GF-D8 (cell line): ENCODE data around the gene MYH9.
"Not testable (repeated sequence)": the region's sequence is repeated elsewhere in the genome, so short reads cannot be mapped to it uniquely, and the experiment has no call there.

Experiments
- DNase-seq: peaks from one replicate; lab custom pipeline; 2025; lab: John Stamatoyannopoulos, UW

MYH9 gene

DNA sequence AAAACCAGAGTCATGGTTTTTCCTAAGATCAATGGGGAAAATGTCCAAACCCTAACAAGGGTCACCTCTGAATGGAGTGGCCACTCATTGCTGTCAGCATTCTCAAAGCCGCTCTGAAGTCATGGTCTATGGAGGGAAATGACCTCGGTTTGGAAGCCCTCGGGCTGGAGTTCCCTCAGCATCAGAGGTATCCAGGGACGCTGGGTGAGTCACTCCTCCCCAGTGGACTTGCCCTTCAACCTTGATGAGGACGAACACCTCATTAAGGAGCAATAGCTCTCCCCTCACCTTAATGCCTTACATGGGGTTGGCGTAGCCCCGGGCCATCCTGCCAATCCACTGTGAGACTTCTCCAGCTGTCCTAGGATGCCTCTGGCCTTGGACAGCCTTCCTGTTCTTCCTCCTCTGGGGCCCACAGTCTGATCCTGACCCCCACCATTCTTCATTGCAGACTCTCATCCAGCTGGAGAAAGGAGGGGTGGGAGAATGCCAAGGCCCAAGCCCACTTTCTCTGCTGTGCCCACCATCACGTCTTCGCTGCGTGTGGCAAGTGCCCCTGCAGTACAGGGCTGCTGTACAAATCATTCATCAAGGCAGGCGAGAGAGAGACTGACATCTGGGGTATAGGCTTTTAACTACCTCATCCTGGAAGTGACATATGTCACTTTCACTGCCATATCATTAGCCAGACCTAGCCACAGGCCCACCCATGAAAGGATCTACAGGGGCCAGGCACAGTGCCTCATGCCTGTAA is 25.4 kb upstream of the MYH9 start:
- DNase-seq = no peak

DNA sequence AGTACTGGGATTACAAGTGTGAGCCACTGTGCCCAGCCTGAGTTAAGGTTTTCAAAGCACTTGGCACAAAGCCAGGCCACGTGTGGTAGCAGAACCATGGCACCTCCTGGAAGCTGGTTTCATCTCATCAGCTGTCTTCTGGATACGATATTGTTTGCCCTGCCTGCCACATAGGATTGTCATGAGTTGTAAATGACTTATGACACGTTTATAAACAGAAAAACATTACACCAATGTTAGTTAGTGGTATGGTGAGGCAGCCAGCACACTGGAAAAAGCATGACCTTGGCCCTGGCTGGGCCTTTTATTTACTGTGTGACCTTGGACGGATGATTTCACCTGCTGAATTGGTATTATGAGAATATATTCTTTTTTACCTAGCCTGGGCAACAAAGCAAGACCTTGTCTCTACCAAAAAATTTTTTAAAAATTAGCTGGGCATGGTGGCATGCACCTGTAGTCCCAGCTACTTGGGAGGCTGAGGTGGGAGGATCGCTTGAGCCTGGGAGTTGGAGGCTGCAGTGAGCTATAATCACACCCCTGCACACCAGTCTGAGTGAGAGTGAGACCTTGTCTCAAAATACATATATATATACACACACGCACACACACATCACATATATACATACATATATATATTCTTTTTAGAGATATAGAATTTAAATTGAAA is 24.0 kb upstream of the MYH9 start:
- DNase-seq = no peak

DNA sequence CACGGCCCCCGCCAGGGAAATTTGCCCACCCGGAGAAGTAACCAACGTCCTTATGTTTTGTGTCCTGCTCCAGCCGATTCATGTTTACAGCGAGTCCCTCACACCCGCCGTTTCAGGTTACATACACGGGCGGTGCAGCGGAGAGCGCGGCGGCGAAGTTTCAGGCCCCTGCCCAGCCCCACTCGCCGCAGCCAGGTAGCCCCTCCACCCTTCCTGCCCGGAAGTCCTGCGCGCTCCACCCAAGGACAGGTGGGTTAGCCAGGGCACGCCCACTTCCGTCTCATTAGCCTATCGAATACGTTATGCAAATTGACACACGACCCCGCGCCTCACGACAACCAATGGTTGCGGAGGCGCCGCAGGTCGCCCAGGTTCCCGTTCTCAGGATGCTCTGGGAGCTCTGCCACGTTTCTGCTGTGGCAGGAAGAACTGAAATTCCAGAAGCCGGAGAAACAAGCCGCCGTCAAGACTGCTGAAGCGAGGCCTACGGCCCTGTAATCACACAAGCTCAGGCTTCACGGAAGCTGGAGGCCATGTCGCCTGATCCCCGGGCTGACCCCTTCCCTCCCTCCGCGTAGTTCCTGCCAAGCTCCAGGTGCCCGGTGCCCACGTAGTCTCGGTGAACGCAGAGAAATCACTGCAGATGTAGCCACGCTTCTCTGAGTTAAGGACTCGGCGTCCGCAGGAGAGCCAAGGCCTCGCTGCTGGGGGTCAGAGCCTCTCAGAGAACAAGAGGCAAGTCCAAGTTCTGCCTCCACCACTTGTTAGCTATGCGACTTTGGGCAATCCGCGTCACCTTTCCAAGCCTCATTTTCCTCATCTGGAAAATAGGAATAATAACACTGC is 22.4 kb upstream of the MYH9 start:
- no peak for DNase-seq

DNA sequence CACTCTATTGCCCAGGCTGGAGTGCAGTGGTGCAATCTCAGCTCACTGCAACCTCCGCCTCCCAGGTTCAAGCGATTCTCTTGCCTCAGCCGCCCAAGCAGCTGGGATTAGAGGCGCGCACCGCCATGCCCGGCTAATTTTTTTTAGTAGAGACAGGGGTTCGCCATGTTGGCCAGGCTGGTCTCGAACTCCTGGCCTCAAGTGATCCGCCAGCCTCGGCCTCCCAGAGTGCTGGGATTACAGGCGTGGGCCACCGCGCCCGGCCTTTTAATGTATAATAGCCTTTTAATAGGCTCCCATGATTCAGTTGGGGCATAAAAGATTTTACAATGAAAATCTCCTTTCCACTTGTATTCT is 21.8 kb upstream of the MYH9 start:
- DNase-seq = not testable (repeated sequence)

DNA sequence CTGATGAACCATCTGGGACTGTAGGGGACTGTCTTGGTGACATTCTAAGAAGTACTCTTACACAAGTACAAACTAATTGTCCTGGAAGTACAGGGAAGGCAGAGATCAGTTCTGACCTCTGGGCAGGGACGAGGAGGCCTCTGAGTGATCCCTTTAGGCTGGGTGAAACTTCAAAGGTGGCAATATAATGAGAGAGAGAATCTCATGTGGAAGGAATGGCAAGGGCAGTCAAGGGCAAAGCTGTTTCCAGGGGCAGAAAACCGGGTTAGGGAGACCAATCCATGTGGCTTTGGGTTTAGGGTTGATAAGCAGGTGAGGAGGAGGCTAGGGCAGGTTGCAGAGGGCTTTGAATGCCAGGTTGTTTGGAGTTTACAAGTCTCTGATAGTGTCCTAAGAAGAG is 21.3 kb upstream of the MYH9 start:
- no peak for DNase-seq

DNA sequence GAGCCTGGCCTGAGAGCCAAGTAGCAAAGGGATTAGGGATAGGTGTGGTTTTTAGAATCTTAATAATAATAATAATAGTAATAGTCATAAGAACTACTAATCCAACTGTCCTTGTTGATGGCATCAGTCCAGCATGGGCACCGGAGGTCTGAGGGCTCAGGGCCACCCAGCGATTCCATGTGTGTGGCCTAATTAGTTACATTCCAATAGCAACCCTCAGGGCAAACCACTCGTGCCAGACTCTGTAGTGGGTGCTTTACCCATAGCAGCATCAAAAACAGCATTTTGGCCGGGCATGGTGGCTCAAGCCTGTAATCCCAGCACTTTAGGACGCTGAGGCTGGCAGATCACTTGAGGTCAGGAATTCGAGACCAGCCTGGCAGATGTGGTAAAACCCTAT is 19.0 kb upstream of the MYH9 start:
- DNase-seq = no peak

DNA sequence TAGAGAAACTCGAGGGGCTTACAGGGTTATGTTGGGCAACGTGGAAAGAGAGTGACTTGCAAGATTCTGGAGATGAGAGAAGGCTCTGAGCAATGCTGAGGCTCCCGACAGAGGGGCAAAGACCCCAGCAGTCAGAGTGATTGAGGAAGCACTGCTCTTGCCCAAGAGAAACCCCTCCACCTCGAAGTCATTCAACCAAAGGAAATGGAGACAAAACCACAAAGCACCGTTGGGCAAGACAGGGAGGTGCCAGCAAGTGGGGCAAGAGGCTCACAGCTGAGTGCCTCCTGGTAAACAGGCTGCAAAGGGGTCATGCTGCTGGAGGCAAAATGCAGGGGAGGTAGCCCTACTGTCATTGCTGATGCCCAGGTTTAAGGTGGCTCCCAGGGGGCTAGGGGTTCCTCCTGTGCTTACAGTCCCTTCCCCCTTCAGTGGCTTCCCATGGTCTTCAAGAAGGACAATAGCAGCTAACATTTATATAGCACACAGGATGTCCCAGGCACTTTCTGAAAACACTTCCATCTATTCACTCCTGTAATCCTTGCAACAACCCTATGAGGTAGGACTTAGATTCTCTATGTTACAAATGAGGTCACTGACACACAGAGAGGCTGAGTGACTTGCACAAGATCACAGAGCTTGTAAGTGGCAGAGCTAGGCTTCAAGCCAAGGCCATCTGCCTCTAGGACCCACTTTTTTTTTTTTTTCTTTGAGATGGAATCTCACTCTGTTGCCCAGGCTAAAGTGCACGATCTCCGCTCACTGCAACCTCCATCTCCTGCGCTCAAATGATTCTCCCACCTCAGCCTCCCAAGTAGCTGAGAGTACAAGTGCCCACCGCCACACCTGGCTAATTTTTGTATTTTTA is 18.1 kb upstream of the MYH9 start:
- DNase-seq = peak; percentile 99

DNA sequence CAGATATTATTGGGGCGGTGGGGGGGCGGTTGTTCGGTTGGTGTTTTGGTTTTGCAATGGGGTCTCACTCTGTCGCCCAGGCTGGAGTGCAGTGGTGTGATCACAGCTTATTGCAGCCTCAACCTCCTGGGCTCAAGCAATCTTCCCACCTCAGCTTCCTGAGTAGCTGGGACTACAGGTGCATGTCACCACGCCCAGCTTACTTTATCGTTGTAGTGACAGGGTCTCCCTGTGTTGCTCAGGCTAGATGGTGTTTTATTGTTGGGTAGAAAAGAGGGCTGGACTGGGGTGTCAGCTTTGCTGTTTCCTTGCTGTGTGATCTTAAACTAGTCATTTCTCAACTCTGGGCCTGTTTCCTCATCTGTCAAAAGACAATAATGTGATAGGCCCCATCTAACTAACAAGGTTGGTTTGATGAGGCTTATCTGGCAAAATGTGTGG is 17.5 kb upstream of the MYH9 start:
- no peak for DNase-seq

DNA sequence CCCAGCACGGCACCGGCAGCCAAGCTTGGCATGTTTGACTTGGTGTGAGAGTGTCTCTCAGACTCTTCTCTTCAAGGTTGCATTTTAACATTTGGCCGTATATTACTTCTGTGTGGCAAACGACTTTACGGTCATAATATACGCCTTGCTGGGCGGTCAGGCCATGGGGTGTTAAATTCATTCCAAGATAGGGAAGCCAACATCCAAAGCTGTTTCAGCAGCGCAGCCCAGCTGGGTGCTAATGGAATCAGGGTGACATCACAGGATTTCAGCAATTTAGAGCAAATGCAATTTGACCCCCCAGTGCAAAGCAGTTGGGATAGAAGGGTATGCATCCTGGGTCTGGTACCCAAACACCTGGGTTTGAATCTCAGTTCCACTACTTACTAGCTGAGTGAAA is 16.7 kb upstream of the MYH9 start:
- no peak for DNase-seq

DNA sequence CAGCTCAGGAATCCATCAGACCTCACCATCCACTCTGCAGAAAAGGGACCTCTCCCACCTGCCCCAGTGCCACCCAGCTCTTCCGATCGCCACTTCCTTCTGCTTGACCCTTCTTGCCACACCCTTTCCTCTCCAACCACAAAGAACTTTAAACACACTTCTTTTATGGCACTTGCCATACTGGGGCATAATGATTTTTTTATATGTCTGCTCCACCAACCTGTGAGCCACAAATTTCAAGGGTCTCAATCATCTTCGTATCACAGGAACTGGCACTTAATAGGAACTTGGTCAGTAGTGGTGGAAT is 11.7 kb upstream of the MYH9 start:
- DNase-seq = peak; percentile 32

DNA sequence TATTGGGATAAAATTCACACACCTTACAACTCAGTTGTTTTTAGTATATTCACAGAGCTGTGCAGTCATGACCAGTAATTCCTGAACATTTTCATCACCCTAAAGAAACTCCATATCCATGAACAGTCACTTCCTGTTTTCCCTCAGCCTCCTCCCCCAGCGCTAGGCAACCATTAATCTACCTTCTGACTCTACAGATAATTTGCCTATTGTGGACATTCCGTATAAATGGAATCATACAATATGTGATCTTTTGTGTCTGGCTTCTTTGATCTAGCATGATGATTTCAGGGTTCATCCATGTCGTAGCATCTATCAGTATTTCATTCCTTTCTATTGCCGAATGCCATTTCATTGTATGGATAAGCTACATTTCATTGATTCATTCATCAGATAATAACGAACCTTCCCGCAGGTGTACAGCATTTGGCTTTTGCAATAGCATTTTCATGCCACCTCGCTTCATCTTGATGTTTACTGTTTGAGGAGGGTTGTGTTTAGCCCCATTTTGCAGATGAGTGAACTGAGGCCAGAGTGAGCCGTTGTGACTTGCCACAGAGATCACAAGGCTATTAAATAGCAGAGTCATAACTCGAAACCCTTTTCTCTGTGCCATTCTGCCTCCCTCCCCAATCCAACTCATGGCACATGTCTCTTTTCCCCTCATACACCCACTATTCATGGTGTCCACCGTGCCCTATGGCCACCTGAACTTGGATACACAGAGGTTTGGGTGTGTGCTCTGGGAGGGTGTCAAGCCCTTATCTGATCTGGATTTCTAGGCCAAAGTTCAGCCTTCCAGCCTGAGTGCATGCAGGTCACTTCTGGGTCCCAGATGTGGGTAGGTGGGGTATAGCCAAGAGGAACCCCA is 11.1 kb upstream of the MYH9 start:
- no peak for DNase-seq

DNA sequence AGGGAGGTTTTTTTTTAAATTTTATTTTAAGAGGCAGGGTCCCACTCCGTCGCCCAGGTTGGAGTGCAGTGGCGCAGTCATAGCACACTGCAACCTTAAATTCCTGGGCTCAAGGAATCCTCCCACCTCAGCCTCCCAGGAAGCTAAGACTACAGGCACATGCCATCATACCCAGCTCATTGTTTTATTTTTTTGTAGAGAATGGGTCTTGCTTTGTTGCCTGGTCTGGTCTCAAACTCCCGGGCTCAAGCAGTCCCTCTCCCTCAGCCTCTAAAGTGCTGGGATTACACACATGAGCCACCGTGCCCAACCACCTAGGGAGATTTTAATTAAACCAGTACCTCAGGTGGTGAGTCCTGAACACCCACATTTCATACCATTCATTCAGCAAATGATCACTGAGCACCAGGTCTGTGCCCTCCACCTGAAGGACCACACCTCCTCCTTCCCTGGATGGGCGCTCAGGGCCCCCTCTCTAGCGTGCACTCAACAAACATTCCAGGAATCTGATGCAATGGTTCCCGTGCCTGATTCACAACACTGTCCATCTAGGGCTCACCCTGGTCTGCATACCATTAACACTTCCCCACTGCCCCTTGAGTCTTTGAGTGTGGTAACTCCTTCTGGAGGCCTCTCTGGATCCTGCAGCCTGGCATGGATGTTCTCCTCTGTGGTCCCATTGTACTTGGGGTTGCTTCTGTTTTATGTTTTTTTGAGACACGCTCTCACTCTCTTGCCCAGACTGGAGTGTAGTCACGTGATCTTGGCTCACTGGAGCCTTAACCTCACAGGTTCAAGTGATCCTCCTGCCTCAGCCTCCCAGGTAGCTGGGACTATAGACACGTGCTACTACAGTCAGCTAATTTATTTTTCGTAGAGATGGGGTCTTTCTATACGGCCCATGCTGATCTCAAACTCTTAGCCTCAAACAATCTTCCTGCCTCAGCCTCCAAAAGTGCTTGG is 9.6 kb upstream of the MYH9 start:
- DNase-seq = no peak

DNA sequence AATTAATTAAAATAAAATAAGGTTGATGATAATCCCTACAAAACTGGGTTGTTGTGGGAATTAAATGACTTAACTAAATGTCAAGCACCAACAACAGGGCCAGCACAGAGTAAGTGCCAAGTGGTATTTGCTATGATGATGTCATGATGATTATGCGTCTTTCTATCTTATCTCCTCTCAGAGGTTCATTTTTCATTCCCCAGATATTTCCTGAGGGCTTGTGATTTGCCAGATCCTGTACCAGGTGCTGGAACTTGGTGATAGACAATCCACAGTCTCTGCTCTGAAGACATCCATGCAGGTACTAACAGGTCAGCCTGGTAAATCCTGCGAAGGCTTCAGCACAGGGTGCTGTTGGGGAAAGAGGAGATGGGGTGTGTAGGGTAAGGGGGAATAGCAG is 8.1 kb upstream of the MYH9 start:
- DNase-seq = no peak

DNA sequence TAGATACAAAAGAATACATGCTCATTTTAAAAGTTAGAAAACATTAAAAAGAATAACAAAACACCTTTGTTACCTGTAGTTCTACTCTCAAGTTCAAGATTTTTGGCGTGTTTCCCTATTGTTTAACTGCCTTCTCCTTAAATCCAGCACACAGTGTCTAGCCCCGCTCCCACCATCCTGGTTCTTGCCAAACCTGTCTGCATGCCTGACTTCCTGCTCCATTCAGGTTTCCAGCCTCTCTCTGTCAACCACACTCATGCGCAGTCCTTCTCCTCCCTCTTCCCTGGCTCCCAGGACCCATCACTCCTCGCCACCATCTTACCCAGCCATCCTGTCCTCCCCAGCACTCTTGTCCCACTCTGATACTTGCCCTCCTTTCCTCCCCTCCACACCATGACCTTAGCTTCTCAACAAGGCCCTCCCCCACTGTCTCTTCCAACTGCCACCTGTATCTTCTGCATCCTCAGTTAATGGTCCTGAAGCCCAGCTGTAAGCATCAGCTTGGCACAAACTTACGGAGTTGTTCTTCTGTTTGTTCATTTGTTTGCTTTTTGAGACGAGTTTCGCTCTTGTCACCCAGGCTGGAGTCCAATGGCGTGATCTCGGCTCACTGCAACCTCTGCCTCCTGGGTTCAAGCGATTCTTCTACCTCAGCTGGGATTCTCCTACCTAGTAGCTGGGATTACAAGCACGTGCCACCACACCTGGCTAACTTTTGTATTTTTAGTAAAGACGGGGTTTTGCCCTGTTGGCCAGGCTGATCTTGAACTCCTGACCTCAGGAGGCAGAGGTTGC is 7.5 kb upstream of the MYH9 start:
- DNase-seq = no peak

DNA sequence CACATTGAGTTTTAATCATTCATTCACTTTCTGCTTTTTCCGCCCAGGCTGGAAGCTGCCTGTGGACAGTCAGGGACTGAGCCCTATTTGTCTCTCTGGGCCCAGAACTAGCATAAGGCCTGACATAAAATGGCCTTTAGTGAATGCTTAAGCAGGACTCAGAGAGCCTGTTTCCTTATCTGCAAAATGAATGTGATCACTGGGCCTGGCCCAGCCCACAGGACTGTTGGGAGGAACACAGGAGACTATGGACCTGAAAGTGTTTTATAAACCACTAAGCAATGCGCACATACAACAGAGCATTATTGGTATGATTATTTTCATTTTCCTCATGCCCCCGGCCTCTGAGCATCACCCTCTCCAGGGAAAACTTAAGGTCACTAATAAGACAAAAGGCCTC is 3.9 kb upstream of the MYH9 start:
- DNase-seq = no peak

DNA sequence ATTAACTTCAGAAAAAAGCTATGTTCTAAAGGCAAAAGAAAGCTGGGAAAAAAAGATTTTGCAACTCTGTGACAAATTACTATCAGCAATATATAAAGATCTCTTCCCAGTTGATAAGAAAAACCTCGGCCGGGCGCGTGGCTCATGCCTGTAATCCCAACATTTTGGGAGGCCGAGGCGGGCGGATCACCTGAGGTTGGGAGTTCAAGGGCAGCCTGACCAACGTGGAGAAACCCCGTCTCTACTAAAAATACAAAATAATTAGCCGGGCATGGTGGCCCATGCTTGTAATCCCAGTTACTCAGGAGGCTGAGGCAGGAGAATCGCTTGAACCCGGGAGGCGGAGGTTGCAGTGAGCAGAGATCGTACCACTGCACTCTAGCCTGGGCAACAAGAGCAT is 1.4 kb upstream of the MYH9 start:
- DNase-seq = not testable (repeated sequence)

DNA sequence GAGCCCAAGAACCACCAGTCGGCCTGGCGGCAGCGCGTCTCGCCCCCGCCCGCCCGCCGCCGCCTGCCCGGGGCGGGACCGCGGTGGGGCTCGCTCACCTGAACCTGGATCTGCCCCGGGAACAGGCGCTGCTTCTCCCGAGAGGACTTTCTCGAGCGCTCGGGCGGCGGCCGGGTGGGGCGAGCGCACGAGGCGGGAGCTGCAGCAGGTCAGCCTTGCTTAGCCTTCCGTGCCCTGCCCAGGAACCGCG is 133 bp downstream of the MYH9 start:
- DNase-seq = no peak

DNA sequence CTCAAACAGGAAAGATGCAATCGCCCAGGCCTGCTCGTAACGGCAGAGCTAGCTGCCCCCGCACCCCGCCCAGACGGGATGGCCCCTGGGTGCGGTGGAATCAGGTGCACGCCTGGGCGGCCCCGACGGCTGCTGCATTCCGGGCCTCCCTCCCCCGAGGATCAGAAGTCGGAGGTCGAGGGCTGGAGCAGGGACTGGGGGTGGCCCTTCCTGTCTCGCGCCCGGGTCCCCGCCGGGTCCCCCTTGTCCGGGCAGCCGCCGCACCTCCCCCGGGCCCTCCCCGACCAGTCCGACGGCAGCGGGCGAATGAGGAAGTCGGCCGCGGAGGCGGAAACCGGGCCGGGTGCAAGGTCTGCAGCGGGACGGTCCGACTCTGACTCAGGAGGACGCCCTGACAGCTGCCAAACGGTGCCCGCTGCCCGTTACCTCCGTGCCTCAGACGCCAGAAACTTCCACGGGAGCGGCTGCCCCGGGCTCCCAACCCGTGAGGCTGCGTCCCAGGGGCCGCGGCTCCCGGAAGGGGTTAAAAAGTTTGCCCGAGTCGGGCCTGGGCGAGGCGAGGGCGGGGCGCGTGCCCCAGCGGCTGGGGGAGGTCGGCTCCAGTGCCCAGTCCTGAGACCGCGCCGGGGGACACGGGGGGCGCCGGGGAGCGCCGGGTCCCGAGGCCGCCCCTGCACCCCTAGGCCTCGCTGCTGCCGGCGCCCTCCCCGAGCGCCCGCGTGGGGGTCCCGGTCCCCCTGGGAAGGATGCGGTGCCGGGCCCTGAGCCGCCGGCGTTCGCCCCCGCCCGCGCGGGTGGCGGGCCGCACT is 663 bp downstream of the MYH9 start:
- DNase-seq = peak; percentile 54
